ENCODE results near the gene CCDC38. TPM values are rescaled to one million over a fixed set of nuclear protein-coding genes. Genes with fewer than 3 reads are reported as not detected.

CCDC38 gene
- total and polyA plus RNA-seq, 11 donors = 0.03 to 0.20 (median 0.08) TPM; not detected in 8

GRCh38 chr12:95976416-95976832, 34.0 kb upstream of the CCDC38 start:
- intact Hi-C loops (cut with DNase I) = no loop called here
- Histone ChIP-seq H3K9me3 (no peaks in the 10 kb centered on the region), H3K27me3 (no peaks in the 10 kb centered on the region), H3K27ac (no peak overlapping the region), H3K36me3 (no peaks in the 10 kb centered on the region), H3K4me3 (no peak overlapping the region), H3K4me1 (no peaks in the 10 kb centered on the region)
- DNase-seq (no peak), ATAC-seq (no peak)
- TF ChIP-seq CTCF (IDR thresholded peaks at IDR 0.05) (no peak), POLR2A (IDR thresholded peaks at IDR 0.05) (no peak)
- WGBS, 4 donors = 88 to 92% (median 89%) methylated on average over 8 of the region's 8 CpGs

GRCh38 chr12:95975491-95975890, 33.1 kb upstream of the CCDC38 start:
- Histone ChIP-seq H3K27me3 (no peaks in the 10 kb centered on the region), H3K4me3 (no peak overlapping the region), H3K27ac (no peak overlapping the region), H3K9me3 (no peaks in the 10 kb centered on the region), H3K4me1 (no peaks in the 10 kb centered on the region), H3K36me3 (no peaks in the 10 kb centered on the region)
- no peak for TF ChIP-seq POLR2A (IDR thresholded peaks at IDR 0.05)
- no peak for TF ChIP-seq CTCF (IDR thresholded peaks at IDR 0.05)
- WGBS, 4 donors = 86 to 93% (median 89%) methylated on average over 4 of the region's 4 CpGs
- intact Hi-C loops (cut with DNase I) = no loop called here
- ATAC-seq (no peak), DNase-seq (no peak)

GRCh38 chr12:95974358-95974757, 31.9 kb upstream of the CCDC38 start:
- no peaks in the 10 kb centered on the region for H3K9me3 ChIP-seq
- no peak overlapping the region for H3K4me3 ChIP-seq
- H3K27me3 ChIP-seq = no peaks in the 10 kb centered on the region
- DNase-seq (no peak), ATAC-seq (no peak)
- no peaks in the 10 kb centered on the region for H3K4me1 ChIP-seq
- TF ChIP-seq POLR2A (IDR thresholded peaks at IDR 0.05) (no peak), CTCF (IDR thresholded peaks at IDR 0.05) (no peak)
- WGBS, 4 donors = 89 to 95% (median 94%) methylated on average over 2 of the region's 2 CpGs
- no peaks in the 10 kb centered on the region for H3K36me3 ChIP-seq
- no peak overlapping the region for H3K27ac ChIP-seq
- intact Hi-C loops (cut with DNase I) = no loop called here

- Histone ChIP-seq H3K27me3 (no peaks in the 10 kb centered on the region), H3K4me1 (no peaks in the 10 kb centered on the region), H3K27ac (no peak overlapping the region), H3K36me3 (no peaks in the 10 kb centered on the region), H3K9me3 (no peaks in the 10 kb centered on the region), H3K4me3 (no peak overlapping the region)
- 75 to 83% (median 78%) methylated on average over 4 of the region's 4 CpGs for WGBS, 4 donors
- intact Hi-C loops (cut with DNase I) = no loop called here
- DNase-seq (no peak), ATAC-seq (no peak)
- no peak for TF ChIP-seq CTCF (IDR thresholded peaks at IDR 0.05)
- TF ChIP-seq POLR2A (IDR thresholded peaks at IDR 0.05) = no peak
Observed at GRCh38 chr12:95972832-95973456, 30.5 kb upstream of the CCDC38 start.

Data from heart left ventricle (tissue), 16 donors.